Stimulated activated CD8-positive, alpha-beta memory T cell treated with anti-CD3 and anti-CD28 coated beads, Interleukin-15, amount 100 ng/mL, for 48 hours (primary cell): Measurements from ENCODE around the gene PITPNC1.
"Not testable (repeated sequence)": the region's sequence is repeated elsewhere in the genome, so short reads cannot be mapped to it uniquely, and the experiment has no call there.

Source experiments
- DNase-seq, 2 donors: peaks; one replicate each; pipeline ENCODE4 v3.0.0-alpha.2; 2020; ENCODE audit warnings: low read depth in 2 of 2

PITPNC1 gene

GRCh38 chr17:67619555-67619954 is 242.5 kb downstream of the PITPNC1 start:
- DNase-seq: no peak

GRCh38 chr17:67620088-67620487 is 243.0 kb downstream of the PITPNC1 start:
- DNase-seq: no peak

- DNase-seq: no peak
These were observed 243.6 kb downstream of the PITPNC1 start for GRCh38 chr17:67620636-67621035.

GRCh38 chr17:67623767-67624166 is 246.7 kb downstream of the PITPNC1 start:
- DNase-seq: no peak

GRCh38 chr17:67624886-67625656 is 248.0 kb downstream of the PITPNC1 start:
- DNase-seq: no peak

GRCh38 chr17:67625971-67626370 is 248.9 kb downstream of the PITPNC1 start:
- DNase-seq: no peak

- DNase-seq: no peak
These were observed 251.5 kb downstream of the PITPNC1 start for GRCh38 chr17:67628580-67629013.

GRCh38 chr17:67629971-67630320 is 252.9 kb downstream of the PITPNC1 start:
- no peak for DNase-seq

GRCh38 chr17:67630836-67631235 is 253.8 kb downstream of the PITPNC1 start:
- DNase-seq: not testable (repeated sequence)

GRCh38 chr17:67632141-67632540 is 255.1 kb downstream of the PITPNC1 start:
- DNase-seq: no peak

GRCh38 chr17:67633751-67634211 is 256.7 kb downstream of the PITPNC1 start:
- DNase-seq: no peak

- no peak for DNase-seq
These were observed 258.6 kb downstream of the PITPNC1 start for GRCh38 chr17:67635681-67636080.

- DNase-seq: no peak
These were observed 259.2 kb downstream of the PITPNC1 start for GRCh38 chr17:67636312-67636711.

GRCh38 chr17:67636834-67637520 is 259.9 kb downstream of the PITPNC1 start:
- DNase-seq: no peak

GRCh38 chr17:67637901-67638641 is 261.0 kb downstream of the PITPNC1 start:
- no peak for DNase-seq

- no peak for DNase-seq
These were observed 261.8 kb downstream of the PITPNC1 start for GRCh38 chr17:67638871-67639270.

- DNase-seq: no peak
These were observed 262.5 kb downstream of the PITPNC1 start for GRCh38 chr17:67639555-67639954.

GRCh38 chr17:67639979-67640378 is 262.9 kb downstream of the PITPNC1 start:
- DNase-seq: no peak

GRCh38 chr17:67642488-67642887 is 265.4 kb downstream of the PITPNC1 start:
- DNase-seq: no peak

- DNase-seq: no peak
These were observed 267.0 kb downstream of the PITPNC1 start for GRCh38 chr17:67644061-67644460.

- not testable (repeated sequence) for DNase-seq
These were observed 268.1 kb downstream of the PITPNC1 start for GRCh38 chr17:67645195-67645594.

- DNase-seq: no peak
These were observed 269.4 kb downstream of the PITPNC1 start for GRCh38 chr17:67646472-67646871.
